Ishikawa (cell line): ENCODE results near the gene PATL2.

ENCODE experiments used
- CEBPB ChIP-seq: IDR thresholded peaks from 2 replicates; pipeline ENCODE4 v1.6.1; 2012
- CREB1 ChIP-seq: IDR thresholded peaks from 2 replicates; pipeline ENCODE4 v1.6.1; 2012; ENCODE audit warnings: low read depth
- EGR1 ChIP-seq: IDR thresholded peaks from 2 replicates; pipeline ENCODE4 v1.6.1; 2012
- EP300 ChIP-seq: IDR thresholded peaks from 2 replicates; pipeline ENCODE4 v1.6.1; 2012; ENCODE audit warnings: borderline replicate concordance
- FOXM1 ChIP-seq: IDR thresholded peaks from 2 replicates; pipeline ENCODE4 v1.6.1; 2012; ENCODE audit warnings: low read depth, borderline replicate concordance
- MAX ChIP-seq: IDR thresholded peaks from 2 replicates; pipeline ENCODE4 v1.6.1; 2012
- NFIC ChIP-seq: IDR thresholded peaks from 2 replicates; pipeline ENCODE4 v1.6.1; 2012
- RAD21 ChIP-seq: IDR thresholded peaks from 2 replicates; pipeline ENCODE4 v1.6.1; 2012; ENCODE audit warnings: low read depth
- TAF1 ChIP-seq: IDR thresholded peaks from 2 replicates; pipeline ENCODE4 v1.6.1; 2012; ENCODE audit warnings: low read depth, mild to moderate bottlenecking
- TCF12 ChIP-seq: IDR thresholded peaks from 2 replicates; pipeline ENCODE4 v1.6.1; 2012; ENCODE audit warnings: low read depth
- TEAD4 ChIP-seq: IDR thresholded peaks from 2 replicates; pipeline ENCODE4 v1.6.1; 2012
- YY1 ChIP-seq: IDR thresholded peaks from 2 replicates; pipeline ENCODE4 v1.6.1; 2012; ENCODE audit warnings: low read depth
- ZBTB7A ChIP-seq: IDR thresholded peaks from 2 replicates; pipeline ENCODE4 v1.6.1; 2012; ENCODE audit warnings: low read depth
- TF ChIP-seq, protein P1 (sequence below): IDR thresholded peaks from 2 replicates; pipeline ENCODE4 v1.6.1; 2012; ENCODE audit warnings: low read depth, mild to moderate bottlenecking
- TF ChIP-seq, protein P2 (sequence below): IDR thresholded peaks from 2 replicates; pipeline ENCODE4 v1.6.1; 2012

The PATL2 gene

GRCh38 chr15:44715797-44716334, 4.7 kb upstream of the PATL2 start:
- TF ChIP-seq TEAD4 (no peak), TAF1 (no peak), MAX (no peak), TCF12 (no peak)

GRCh38 chr15:44715142-44715796, 4.1 kb upstream of the PATL2 start:
- no peak for TF ChIP-seq CREB1
- TF ChIP-seq YY1: no peak
- TF ChIP-seq, protein P1, sequence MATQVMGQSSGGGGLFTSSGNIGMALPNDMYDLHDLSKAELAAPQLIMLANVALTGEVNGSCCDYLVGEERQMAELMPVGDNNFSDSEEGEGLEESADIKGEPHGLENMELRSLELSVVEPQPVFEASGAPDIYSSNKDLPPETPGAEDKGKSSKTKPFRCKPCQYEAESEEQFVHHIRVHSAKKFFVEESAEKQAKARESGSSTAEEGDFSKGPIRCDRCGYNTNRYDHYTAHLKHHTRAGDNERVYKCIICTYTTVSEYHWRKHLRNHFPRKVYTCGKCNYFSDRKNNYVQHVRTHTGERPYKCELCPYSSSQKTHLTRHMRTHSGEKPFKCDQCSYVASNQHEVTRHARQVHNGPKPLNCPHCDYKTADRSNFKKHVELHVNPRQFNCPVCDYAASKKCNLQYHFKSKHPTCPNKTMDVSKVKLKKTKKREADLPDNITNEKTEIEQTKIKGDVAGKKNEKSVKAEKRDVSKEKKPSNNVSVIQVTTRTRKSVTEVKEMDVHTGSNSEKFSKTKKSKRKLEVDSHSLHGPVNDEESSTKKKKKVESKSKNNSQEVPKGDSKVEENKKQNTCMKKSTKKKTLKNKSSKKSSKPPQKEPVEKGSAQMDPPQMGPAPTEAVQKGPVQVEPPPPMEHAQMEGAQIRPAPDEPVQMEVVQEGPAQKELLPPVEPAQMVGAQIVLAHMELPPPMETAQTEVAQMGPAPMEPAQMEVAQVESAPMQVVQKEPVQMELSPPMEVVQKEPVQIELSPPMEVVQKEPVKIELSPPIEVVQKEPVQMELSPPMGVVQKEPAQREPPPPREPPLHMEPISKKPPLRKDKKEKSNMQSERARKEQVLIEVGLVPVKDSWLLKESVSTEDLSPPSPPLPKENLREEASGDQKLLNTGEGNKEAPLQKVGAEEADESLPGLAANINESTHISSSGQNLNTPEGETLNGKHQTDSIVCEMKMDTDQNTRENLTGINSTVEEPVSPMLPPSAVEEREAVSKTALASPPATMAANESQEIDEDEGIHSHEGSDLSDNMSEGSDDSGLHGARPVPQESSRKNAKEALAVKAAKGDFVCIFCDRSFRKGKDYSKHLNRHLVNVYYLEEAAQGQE: no peak
- TF ChIP-seq, protein P2, sequence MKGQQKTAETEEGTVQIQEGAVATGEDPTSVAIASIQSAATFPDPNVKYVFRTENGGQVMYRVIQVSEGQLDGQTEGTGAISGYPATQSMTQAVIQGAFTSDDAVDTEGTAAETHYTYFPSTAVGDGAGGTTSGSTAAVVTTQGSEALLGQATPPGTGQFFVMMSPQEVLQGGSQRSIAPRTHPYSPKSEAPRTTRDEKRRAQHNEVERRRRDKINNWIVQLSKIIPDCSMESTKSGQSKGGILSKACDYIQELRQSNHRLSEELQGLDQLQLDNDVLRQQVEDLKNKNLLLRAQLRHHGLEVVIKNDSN: no peak
- TF ChIP-seq ZBTB7A: no peak
- TF ChIP-seq TCF12: no peak
- TF ChIP-seq EP300: no peak
- no peak for TF ChIP-seq NFIC
- TF ChIP-seq TAF1: no peak
- TF ChIP-seq TEAD4: no peak
- no peak for TF ChIP-seq EGR1
- TF ChIP-seq FOXM1: no peak
- no peak for TF ChIP-seq MAX
- TF ChIP-seq RAD21: no peak
- TF ChIP-seq CEBPB: no peak

GRCh38 chr15:44713006-44713966, 2.2 kb upstream of the PATL2 start:
- no peak for TF ChIP-seq CEBPB
- TF ChIP-seq EP300: no peak
- no peak for TF ChIP-seq CREB1
- TF ChIP-seq TCF12: no peak
- TF ChIP-seq TEAD4: no peak
- no peak for TF ChIP-seq RAD21
- TF ChIP-seq ZBTB7A: no peak
- no peak for TF ChIP-seq YY1
- TF ChIP-seq MAX: no peak

- no peak for TF ChIP-seq MAX
These were observed 1.4 kb upstream of the PATL2 start for GRCh38 chr15:44712346-44713005.

DNA sequence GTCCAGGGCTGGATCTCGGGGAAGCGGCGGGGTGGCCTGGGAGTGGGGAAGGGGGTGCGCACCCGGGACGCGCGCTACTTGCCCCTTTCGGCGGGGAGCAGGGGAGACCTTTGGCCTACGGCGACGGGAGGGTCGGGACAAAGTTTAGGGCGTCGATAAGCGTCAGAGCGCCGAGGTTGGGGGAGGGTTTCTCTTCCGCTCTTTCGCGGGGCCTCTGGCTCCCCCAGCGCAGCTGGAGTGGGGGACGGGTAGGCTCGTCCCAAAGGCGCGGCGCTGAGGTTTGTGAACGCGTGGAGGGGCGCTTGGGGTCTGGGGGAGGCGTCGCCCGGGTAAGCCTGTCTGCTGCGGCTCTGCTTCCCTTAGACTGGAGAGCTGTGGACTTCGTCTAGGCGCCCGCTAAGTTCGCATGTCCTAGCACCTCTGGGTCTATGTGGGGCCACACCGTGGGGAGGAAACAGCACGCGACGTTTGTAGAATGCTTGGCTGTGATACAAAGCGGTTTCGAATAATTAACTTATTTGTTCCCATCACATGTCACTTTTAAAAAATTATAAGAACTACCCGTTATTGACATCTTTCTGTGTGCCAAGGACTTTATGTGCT, 721 bp upstream of the PATL2 start:
- TF ChIP-seq NFIC: no peak
- TF ChIP-seq TAF1: no peak; the same call in 1 of the 2 replicates
- no peak for TF ChIP-seq FOXM1
- no peak for TF ChIP-seq YY1
- TF ChIP-seq, protein P1: no peak
- TF ChIP-seq EGR1: no peak
- TF ChIP-seq MAX: no peak
- no peak for TF ChIP-seq TEAD4
- no peak for TF ChIP-seq RAD21
